Loucy (cell line): ENCODE measurements around the gene PACRG.

Experiments used
- H2AFZ ChIP-seq: fragments of 200-600 bp; sonication (generic); 2 replicates; pipeline ENCODE4 v1.6.0; 2016; ENCODE audit warnings: antibody characterized with exemption, mild to moderate bottlenecking, low read length, moderate library complexity
- H3F3A ChIP-seq: fragments of 200-600 bp; 2 replicates; pipeline ENCODE4 v1.6.0; 2016; ENCODE audit warnings: antibody characterized with exemption, low read depth, mild to moderate bottlenecking
- H3K27me3 ChIP-seq: fragments of 200-600 bp; sonication (generic); 2 replicates; pipeline ENCODE4 v1.6.1; 2014; ENCODE audit warnings: low read length, mild to moderate bottlenecking; ENCODE audit not compliant: insufficient read depth, poor library complexity, severe bottlenecking
- H3K36me3 ChIP-seq: fragments of 200-600 bp; sonication (generic); 2 replicates; pipeline ENCODE4 v1.6.1; 2016; ENCODE audit warnings: low read length; ENCODE audit not compliant: insufficient read depth
- H3K4me1 ChIP-seq: fragments of 200-600 bp; sonication (generic); 2 replicates; pipeline ENCODE4 v1.5.1; 2014; ENCODE audit warnings: low read length, mild to moderate bottlenecking; ENCODE audit not compliant: insufficient read depth, poor library complexity, severe bottlenecking
- H3K4me2 ChIP-seq: fragments of 200-600 bp; sonication (generic); 2 replicates; pipeline ENCODE4 v1.6.0; 2014; ENCODE audit warnings: antibody characterized with exemption, low read length, low read depth, mild to moderate bottlenecking; ENCODE audit not compliant: poor library complexity, severe bottlenecking
- H3K4me3 ChIP-seq: fragments of 200-600 bp; sonication (generic); 2 replicates; pipeline ENCODE4 v1.5.1; 2014; ENCODE audit warnings: low read length, mild to moderate bottlenecking, mixed read lengths; ENCODE audit not compliant: poor library complexity, severe bottlenecking
- H3K79me2 ChIP-seq: fragments of 200-600 bp; sonication (generic); 2 replicates; pipeline ENCODE4 v1.6.1; 2014; ENCODE audit warnings: low read length; ENCODE audit not compliant: insufficient read depth
- H3K9ac ChIP-seq: fragments of 200-600 bp; sonication (generic); 2 replicates; pipeline ENCODE4 v1.6.0; 2014; ENCODE audit warnings: mild to moderate bottlenecking, low read depth, low read length, moderate library complexity; ENCODE audit not compliant: poor library complexity, severe bottlenecking
- H3K9me2 ChIP-seq: fragments of 200-600 bp; sonication (generic); replicated peaks from 2 replicates; pipeline ENCODE4 v1.6.1; 2016; ENCODE audit warnings: low read depth, low read length, mixed read lengths
- H3K9me3 ChIP-seq: fragments of 200-600 bp; sonication (generic); 2 replicates; pipeline ENCODE4 v1.6.1; 2014; ENCODE audit warnings: mild to moderate bottlenecking, antibody characterized with exemption, low read length, low read depth; ENCODE audit not compliant: insufficient read depth
- H4K20me1 ChIP-seq: fragments of 200-600 bp; sonication (generic); 2 replicates; pipeline ENCODE4 v1.6.0; 2014; ENCODE audit warnings: antibody characterized with exemption, low read length, mild to moderate bottlenecking; ENCODE audit not compliant: insufficient read depth, poor library complexity, severe bottlenecking
- CTCF ChIP-seq: fragments of 200-600 bp; sonication (generic); conservative IDR thresholded peaks from 2 replicates; pipeline ENCODE4 v1.5.1; 2014; ENCODE audit warnings: mild to moderate bottlenecking, antibody characterized with exemption, low read length
- EZH2phosphoT487 ChIP-seq: fragments of 200-600 bp; IDR thresholded peaks from 2 replicates; pipeline ENCODE4 v1.6.1; 2018; ENCODE audit warnings: antibody characterized with exemption, mild to moderate bottlenecking, moderate library complexity, borderline replicate concordance

Gene PACRG

GRCh38 chr6:163250116-163250515 lies 522.3 kb downstream of the PACRG start:
- H3K36me3 ChIP-seq, result no peaks in the 10 kb centered on the region
- no peak overlapping the region for H3K4me3 ChIP-seq
- H3K27me3 ChIP-seq, result no peaks in the 10 kb centered on the region
- no peaks in the 10 kb centered on the region for H3K9me2 ChIP-seq
- H4K20me1 ChIP-seq, result no peaks in the 10 kb centered on the region
- no peaks in the 10 kb centered on the region for H3K79me2 ChIP-seq
- H3K9ac ChIP-seq, result no peak overlapping the region
- no peak for TF ChIP-seq CTCF
- TF ChIP-seq EZH2phosphoT487, result no peak
- no peaks in the 10 kb centered on the region for H3K4me1 ChIP-seq
- H3F3A ChIP-seq, result no peaks in the 10 kb centered on the region
- H3K9me3 ChIP-seq, result no peaks in the 10 kb centered on the region; the same call in 1 of the 2 replicates
- no peak overlapping the region for H2AFZ ChIP-seq
- H3K4me2 ChIP-seq, result no peak overlapping the region

GRCh38 chr6:163252061-163252591 lies 524.4 kb downstream of the PACRG start:
- no peak overlapping the region for H3K4me3 ChIP-seq
- no peaks in the 10 kb centered on the region for H4K20me1 ChIP-seq
- H3K9ac ChIP-seq, result no peak overlapping the region
- no peaks in the 10 kb centered on the region for H3K79me2 ChIP-seq
- TF ChIP-seq EZH2phosphoT487 (no peak), CTCF (no peak)
- H3K27me3 ChIP-seq, result no peaks in the 10 kb centered on the region
- no peaks in the 10 kb centered on the region for H3K9me2 ChIP-seq
- H3K4me1 ChIP-seq, result no peaks in the 10 kb centered on the region
- H2AFZ ChIP-seq, result no peak overlapping the region
- H3K4me2 ChIP-seq, result no peak overlapping the region
- no peaks in the 10 kb centered on the region; the same call in 1 of the 2 replicates for H3K9me3 ChIP-seq
- H3K36me3 ChIP-seq, result no peaks in the 10 kb centered on the region
- no peaks in the 10 kb centered on the region for H3F3A ChIP-seq

GRCh38 chr6:163253556-163254213 lies 525.9 kb downstream of the PACRG start:
- Histone ChIP-seq H2AFZ (no peak overlapping the region), H3F3A (no peaks in the 10 kb centered on the region), H3K79me2 (no peaks in the 10 kb centered on the region), H4K20me1 (no peaks in the 10 kb centered on the region), H3K4me1 (no peaks in the 10 kb centered on the region), H3K27me3 (no peaks in the 10 kb centered on the region), H3K9me3 (no peaks in the 10 kb centered on the region; the same call in 1 of the 2 replicates), H3K4me2 (no peak overlapping the region), H3K9ac (no peak overlapping the region), H3K36me3 (no peaks in the 10 kb centered on the region), H3K9me2 (no peaks in the 10 kb centered on the region), H3K4me3 (no peak overlapping the region)
- TF ChIP-seq EZH2phosphoT487 (no peak), CTCF (no peak)
